G401.6 (cell line): ENCODE results near the gene KCNE5.
"Not testable (repeated sequence)": the region's sequence is repeated elsewhere in the genome, so short reads cannot be mapped to it uniquely, and the experiment has no call there.

Experiments
- FAIRE-seq: peaks from 2 replicates; lab custom pipeline; 2012; peaks lifted over from hg19 to GRCh38; lab: Jason Lieb, UNC

The KCNE5 gene

DNA sequence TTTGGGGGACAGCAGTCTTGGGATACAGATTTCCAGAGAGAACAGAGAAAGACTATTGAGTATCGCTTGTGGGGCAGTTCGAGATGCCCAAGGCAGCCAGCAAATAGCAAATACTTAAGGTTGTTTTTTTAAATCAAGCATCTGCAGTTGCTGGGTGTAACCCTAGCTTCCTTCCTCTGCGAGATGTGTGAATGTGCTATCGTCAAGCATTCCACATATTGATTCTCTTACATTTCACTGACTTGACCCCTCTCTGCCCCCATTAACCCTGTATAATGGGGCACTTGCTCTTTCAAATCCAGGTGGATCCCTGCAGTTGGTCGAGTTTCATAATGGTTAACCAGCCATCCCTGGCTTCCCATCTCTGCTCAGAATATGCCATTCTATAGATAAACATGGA lies 23.5 kb downstream of the KCNE5 start:
- no peak for FAIRE-seq

GRCh38 chrX:109600237-109600651 lies 24.7 kb downstream of the KCNE5 start:
- no peak for FAIRE-seq

DNA sequence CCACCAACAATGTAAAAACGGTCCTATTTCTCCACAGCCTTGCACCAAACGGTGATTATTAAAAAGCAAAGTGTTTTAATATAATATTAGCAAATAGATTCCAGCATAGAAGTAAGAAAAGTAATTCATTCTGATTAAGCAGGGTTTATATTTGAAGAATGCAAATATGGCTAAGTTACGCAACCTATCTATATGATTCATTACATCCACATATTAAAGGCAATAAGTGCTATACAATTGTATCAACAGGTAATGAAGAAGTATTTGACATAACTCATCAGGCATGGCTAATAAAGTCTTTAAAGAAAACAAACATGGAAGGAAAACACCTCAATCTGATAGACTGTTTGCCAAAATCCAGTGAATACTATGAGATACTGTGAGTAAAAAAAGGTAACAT lies 29.0 kb downstream of the KCNE5 start:
- no peak for FAIRE-seq

GRCh38 chrX:109590176-109590575 lies 34.8 kb downstream of the KCNE5 start:
- no peak for FAIRE-seq

GRCh38 chrX:109585488-109585887 lies 39.5 kb downstream of the KCNE5 start:
- FAIRE-seq, result no peak

- no peak for FAIRE-seq
Measured at GRCh38 chrX:109578916-109579315, 46.1 kb downstream of the KCNE5 start.

DNA sequence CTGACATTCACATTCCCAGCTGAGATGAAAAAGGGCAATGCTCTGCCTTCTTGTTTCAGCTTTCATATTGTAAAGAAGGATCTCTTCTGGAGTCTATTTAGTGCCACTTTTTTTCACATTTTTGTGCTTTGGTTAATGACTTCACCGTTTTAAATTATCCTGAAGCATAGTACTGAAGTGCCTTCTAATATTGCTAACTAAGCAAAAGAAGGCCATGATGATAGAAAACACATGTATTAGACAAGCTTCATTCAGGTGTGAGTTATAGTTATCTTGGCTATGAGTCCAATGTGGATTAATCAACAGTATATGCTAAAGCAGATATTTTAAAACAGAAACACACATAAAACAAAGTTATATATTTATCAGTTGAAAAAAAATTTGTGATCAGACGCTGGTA lies 47.9 kb downstream of the KCNE5 start:
- FAIRE-seq, result no peak

- not testable (repeated sequence) for FAIRE-seq
Measured at GRCh38 chrX:109576083-109576482, 48.9 kb downstream of the KCNE5 start.
